Activated CD4-positive, alpha-beta T cell treated with anti-CD3 and anti-CD28 coated beads, Interleukin-2, amount 50 U/mL, for 4 hours (primary cell): ENCODE measurements around the gene MCM3.

Experiments used
- DNase-seq, 2 experiments: peaks; one replicate each; pipeline ENCODE4 v3.0.0-alpha.2; 2020

The MCM3 gene

GRCh38 chr6:52301326-52301725, 16.8 kb upstream of the MCM3 start:
- DNase-seq, result no peak

- no peak for DNase-seq
Measured at GRCh38 chr6:52300489-52300931, 16.0 kb upstream of the MCM3 start.

- DNase-seq, result no peak
Measured at GRCh38 chr6:52299653-52300052, 15.1 kb upstream of the MCM3 start.

GRCh38 chr6:52297433-52297832, 12.9 kb upstream of the MCM3 start:
- DNase-seq, result no peak

GRCh38 chr6:52293067-52293466, 8.5 kb upstream of the MCM3 start:
- no peak for DNase-seq

GRCh38 chr6:52288841-52289240, 4.3 kb upstream of the MCM3 start:
- DNase-seq, result no peak

- no peak for DNase-seq
Measured at GRCh38 chr6:52288216-52288615, 3.7 kb upstream of the MCM3 start.

GRCh38 chr6:52286798-52287432, 2.4 kb upstream of the MCM3 start:
- peak; percentile 50 to 53 for DNase-seq

GRCh38 chr6:52285177-52286068, 881 bp upstream of the MCM3 start:
- DNase-seq, result no peak

GRCh38 chr6:52284131-52284459, 447 bp downstream of the MCM3 start:
- DNase-seq, result peak; percentile 7 to 16

GRCh38 chr6:52283111-52283510, 1.4 kb downstream of the MCM3 start:
- no peak for DNase-seq

GRCh38 chr6:52276130-52276529, 8.4 kb downstream of the MCM3 start:
- no peak for DNase-seq

GRCh38 chr6:52271852-52272460, 12.6 kb downstream of the MCM3 start:
- no peak for DNase-seq

- DNase-seq, result peak; percentile 59 to 67
Measured at GRCh38 chr6:52263709-52264540, 20.6 kb downstream of the MCM3 start.

GRCh38 chr6:52262620-52263344, 21.8 kb downstream of the MCM3 start:
- DNase-seq, result no peak

- DNase-seq, result no peak
Measured at GRCh38 chr6:52261229-52261628, 23.3 kb downstream of the MCM3 start.

- no peak for DNase-seq
Measured at GRCh38 chr6:52260634-52261033, 23.9 kb downstream of the MCM3 start.

GRCh38 chr6:52255434-52255833, 29.1 kb downstream of the MCM3 start:
- DNase-seq, result no peak

GRCh38 chr6:52254731-52255378, 29.7 kb downstream of the MCM3 start:
- DNase-seq, result no peak

- peak; percentile 2 to 8 for DNase-seq
Measured at GRCh38 chr6:52253494-52253893, 31.0 kb downstream of the MCM3 start.

- no peak for DNase-seq
Measured at GRCh38 chr6:52251113-52251512, 33.4 kb downstream of the MCM3 start.

GRCh38 chr6:52249078-52249477, 35.5 kb downstream of the MCM3 start:
- DNase-seq, result no peak
